ENCODE measurements around the gene BCHE.

BCHE gene

DNA sequence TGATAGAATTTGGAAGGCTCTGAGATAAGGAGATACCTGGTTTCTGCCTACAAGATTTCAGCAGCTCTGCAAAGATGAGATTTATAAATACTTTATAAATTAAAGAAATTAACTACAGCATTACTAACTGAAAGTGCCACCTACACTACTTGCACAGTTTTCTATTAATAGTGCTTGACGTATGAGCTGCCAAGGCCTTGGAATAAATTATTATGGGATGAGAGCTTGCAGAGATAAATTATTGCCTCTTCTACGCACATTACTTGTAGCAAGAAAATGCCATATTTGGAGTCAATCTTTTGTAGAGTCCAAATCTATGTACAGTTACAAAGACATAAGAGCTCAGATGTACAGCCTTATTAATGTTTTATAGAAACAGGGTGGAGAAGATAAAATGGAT, 89.1 kb downstream of the BCHE start:
- no peak for DNase-seq

- DNase-seq = no peak
Observed at GRCh38 chr3:165746874-165747273, 90.3 kb downstream of the BCHE start.

- no peak for DNase-seq
Observed at GRCh38 chr3:165744025-165744424, 93.2 kb downstream of the BCHE start.

DNA sequence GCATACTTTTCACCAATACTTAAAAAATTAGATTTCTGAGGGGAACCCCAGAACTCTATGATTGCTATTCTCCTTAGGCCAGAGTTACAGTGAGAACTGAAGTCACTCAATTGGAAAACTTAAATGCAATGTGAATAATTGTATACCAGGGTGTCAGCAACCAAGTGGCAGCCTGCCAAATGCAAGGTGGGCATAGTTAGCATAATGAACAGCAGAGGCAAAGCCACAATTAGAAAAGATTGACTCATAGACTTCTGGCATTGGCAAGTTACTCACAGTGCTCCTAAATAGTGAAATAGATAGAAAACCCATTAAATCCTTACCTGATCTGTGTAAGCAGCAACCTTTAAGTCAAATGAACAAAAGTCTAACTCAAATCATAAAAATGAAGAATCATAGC, 94.9 kb downstream of the BCHE start:
- no peak for DNase-seq

DNA sequence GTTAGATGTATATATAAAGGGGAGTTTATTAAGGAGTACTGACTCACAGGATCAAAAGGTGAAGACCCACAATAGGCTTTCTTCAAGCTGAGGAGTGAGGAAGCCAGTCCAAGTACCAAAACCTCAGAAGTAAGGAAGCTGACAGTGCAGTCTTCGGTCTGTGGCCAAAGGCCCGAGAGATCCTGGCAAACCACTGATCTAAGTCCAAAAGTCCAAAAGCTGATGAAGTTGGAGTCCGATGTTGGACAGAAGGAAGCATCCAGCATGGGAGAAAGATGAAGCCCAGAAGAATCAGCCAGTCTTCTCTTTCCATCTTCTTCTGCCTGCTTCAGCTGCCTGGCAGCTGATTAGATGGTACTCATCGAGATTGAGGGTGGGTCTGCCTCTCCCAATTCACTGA, 107.5 kb downstream of the BCHE start:
- no peak for DNase-seq

- DNase-seq = no peak
Observed at GRCh38 chr3:165728924-165729323, 108.3 kb downstream of the BCHE start.

GRCh38 chr3:165725296-165725695, 111.9 kb downstream of the BCHE start:
- DNase-seq = no peak

All from activated CD4-positive, alpha-beta T cell treated with anti-CD3 and anti-CD28 coated beads, Interleukin-2, amount 50 U/mL, for 48 hours (primary cell).